MM.1S (cell line): ENCODE data around the gene CST9L.

Experiments
- EZH2 ChIP-seq: fragments of 300-600 bp; sonication (generic); optimal IDR thresholded peaks from 2 replicates; pipeline ENCODE3; 2017; ENCODE audit warnings: low read depth, mild to moderate bottlenecking, antibody characterized with exemption, low read length, mixed read lengths
- EZH2phosphoT487 ChIP-seq: fragments of 300-600 bp; sonication (generic); IDR thresholded peaks from 2 replicates; pipeline ENCODE4 v1.6.1; 2018; ENCODE audit warnings: antibody characterized with exemption, low read length
- TF ChIP-seq, protein P1 (sequence below): fragments of 300-600 bp; sonication (generic); IDR thresholded peaks from 2 replicates; pipeline ENCODE4 v1.5.1; 2016; ENCODE audit warnings: antibody characterized with exemption, low read length, mixed read lengths

DNA sequence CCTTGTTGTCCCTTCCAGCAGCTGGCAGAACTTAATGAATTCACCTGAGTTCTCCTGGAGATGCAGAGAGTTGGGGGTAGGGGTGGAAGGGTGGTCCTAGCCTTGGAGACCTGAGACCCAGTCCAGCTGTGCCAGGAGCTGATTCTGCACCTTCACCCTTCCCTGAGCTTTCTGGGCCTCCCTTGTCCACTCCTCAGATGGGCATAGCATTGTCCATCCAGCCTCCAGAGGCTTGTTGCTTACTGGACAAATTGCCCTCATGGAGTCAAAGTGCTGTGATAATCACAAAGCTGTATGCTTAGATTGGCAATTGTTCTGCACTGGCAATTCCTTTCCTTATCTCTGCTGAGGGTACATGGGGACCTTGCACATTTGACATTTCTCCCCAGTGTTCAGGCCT lies 16.5 kb downstream of the CST9L start:
- TF ChIP-seq, protein P1, sequence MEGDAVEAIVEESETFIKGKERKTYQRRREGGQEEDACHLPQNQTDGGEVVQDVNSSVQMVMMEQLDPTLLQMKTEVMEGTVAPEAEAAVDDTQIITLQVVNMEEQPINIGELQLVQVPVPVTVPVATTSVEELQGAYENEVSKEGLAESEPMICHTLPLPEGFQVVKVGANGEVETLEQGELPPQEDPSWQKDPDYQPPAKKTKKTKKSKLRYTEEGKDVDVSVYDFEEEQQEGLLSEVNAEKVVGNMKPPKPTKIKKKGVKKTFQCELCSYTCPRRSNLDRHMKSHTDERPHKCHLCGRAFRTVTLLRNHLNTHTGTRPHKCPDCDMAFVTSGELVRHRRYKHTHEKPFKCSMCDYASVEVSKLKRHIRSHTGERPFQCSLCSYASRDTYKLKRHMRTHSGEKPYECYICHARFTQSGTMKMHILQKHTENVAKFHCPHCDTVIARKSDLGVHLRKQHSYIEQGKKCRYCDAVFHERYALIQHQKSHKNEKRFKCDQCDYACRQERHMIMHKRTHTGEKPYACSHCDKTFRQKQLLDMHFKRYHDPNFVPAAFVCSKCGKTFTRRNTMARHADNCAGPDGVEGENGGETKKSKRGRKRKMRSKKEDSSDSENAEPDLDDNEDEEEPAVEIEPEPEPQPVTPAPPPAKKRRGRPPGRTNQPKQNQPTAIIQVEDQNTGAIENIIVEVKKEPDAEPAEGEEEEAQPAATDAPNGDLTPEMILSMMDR: no peak
- no peak for TF ChIP-seq EZH2
- TF ChIP-seq EZH2phosphoT487: no peak
